Hepatocyte (in vitro differentiated cells): ENCODE data around the gene ZFC3H1. TPM values are rescaled to one million over a fixed set of nuclear protein-coding genes. Genes with fewer than 3 reads are reported as not detected.

Experiments
- DNase-seq: peaks from one replicate; pipeline ENCODE4 v3.0.0-alpha.2; 2016; ENCODE audit warnings: low spot score
- H2AFZ ChIP-seq: fragments of 200-600 bp; sonication (generic); 2 replicates; pipeline ENCODE4 v1.6.0; 2016; ENCODE audit warnings: antibody characterized with exemption, mild to moderate bottlenecking
- H3K27ac ChIP-seq: fragments of 200-600 bp; sonication (generic); 2 replicates; pipeline ENCODE4 v1.5.1; 2016; ENCODE audit warnings: mild to moderate bottlenecking
- H3K27me3 ChIP-seq: fragments of 200-600 bp; sonication (generic); 2 replicates; pipeline ENCODE4 v1.6.1; 2016
- H3K36me3 ChIP-seq: fragments of 200-600 bp; sonication (generic); replicated peaks from 2 replicates; pipeline ENCODE4 v1.5.1; 2016; ENCODE audit warnings: low read depth; ENCODE audit not compliant: insufficient read depth
- H3K4me1 ChIP-seq: fragments of 200-600 bp; sonication (generic); 2 replicates; pipeline ENCODE4 v1.5.1; 2016; ENCODE audit warnings: mild to moderate bottlenecking, moderate library complexity; ENCODE audit not compliant: insufficient read depth
- H3K4me2 ChIP-seq: fragments of 200-600 bp; sonication (generic); 2 replicates; pipeline ENCODE4 v1.6.0; 2016
- H3K4me3 ChIP-seq: fragments of 200-600 bp; sonication (generic); 2 replicates; pipeline ENCODE4 v1.5.1; 2016; ENCODE audit warnings: mild to moderate bottlenecking
- H3K79me2 ChIP-seq: fragments of 200-600 bp; sonication (generic); 2 replicates; pipeline ENCODE4 v1.6.0; 2017; ENCODE audit warnings: mild to moderate bottlenecking
- H3K9me2 ChIP-seq: fragments of 200-600 bp; sonication (generic); replicated peaks from 2 replicates; pipeline ENCODE4 v1.6.0; 2017; ENCODE audit warnings: mild to moderate bottlenecking; ENCODE audit not compliant: insufficient read depth
- H3K9me3 ChIP-seq: fragments of 200-600 bp; sonication (generic); 2 replicates; pipeline ENCODE4 v1.5.1; 2016; ENCODE audit warnings: low read depth, mild to moderate bottlenecking
- H4K20me1 ChIP-seq: fragments of 200-600 bp; sonication (generic); 2 replicates; pipeline ENCODE4 v1.6.0; 2016; ENCODE audit warnings: mild to moderate bottlenecking; ENCODE audit not compliant: insufficient read depth, poor library complexity, severe bottlenecking
- EZH2 ChIP-seq: fragments of 200-600 bp; sonication (generic); IDR thresholded peaks from 2 replicates; pipeline ENCODE4 v1.6.1; 2016; ENCODE audit warnings: antibody characterized with exemption, mild to moderate bottlenecking, borderline replicate concordance
- EZH2phosphoT487 ChIP-seq: fragments of 200-600 bp; sonication (generic); IDR thresholded peaks from one replicate; pipeline ENCODE4 v1.6.1; 2018; ENCODE audit warnings: antibody characterized with exemption, mild to moderate bottlenecking, low read depth, moderate library complexity; ENCODE audit not compliant: unreplicated experiment, severe bottlenecking
- WGBS: methylation state at CpG from one replicate; pipeline ENCODE4 v1.1.6; 2016; ENCODE audit warnings: low lambda C conversion rate; ENCODE audit errors: missing lambda C conversion rate; 5-methylcytosine and 5-hydroxymethylcytosine counted together
- polyA plus RNA-seq: library from polyadenylated mRNA; unstranded; fragments of >200 nt; fragmentation: Nextera tagmentation; extraction: Ambion mirVana; gene quantifications from 2 replicates; pipeline ENCODE4 v1.2.1, GENCODE V29; 2016
- small RNA-seq: library from RNA; depleted of rRNA; stranded (forward); fragments of <200 nt; gene quantifications from one replicate; pipeline ENCODE3, GENCODE V24; 2014
- total RNA-seq: library from RNA; depleted of rRNA; stranded (reverse); fragments of >200 nt; gene quantifications from 2 replicates; pipeline ENCODE4 v1.2.3, GENCODE V29; 2014
- TF ChIP-seq, protein P1 (sequence below): fragments of 200-600 bp; sonication (generic); IDR thresholded peaks from 2 replicates; pipeline ENCODE4 v1.5.1; 2016; ENCODE audit warnings: antibody characterized with exemption, mild to moderate bottlenecking; ENCODE audit not compliant: poor library complexity

ZFC3H1 gene
- total and polyA plus RNA-seq, 2 experiments from 2014 or later = 28.0 to 48.6 TPM

DNA sequence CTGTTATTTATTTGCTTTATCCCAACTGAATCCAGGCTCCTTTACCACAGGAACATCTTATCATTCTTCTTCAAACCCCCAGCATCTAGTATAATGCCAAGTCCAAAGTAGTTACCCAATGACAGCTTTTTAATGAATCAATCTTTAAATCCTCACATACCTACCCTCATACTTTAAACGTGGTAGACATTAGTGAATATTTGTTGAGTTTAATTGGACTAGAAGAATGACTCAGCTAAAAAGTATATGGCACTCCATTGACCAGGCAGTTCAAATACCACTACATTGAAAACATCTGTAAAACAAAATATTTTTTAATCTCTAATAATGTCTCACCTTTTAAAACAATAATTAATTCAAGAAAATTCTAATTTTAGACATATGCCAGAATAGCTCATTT, 98.1 kb downstream of the ZFC3H1 start:
- H3K9me3 ChIP-seq = no peaks in the 10 kb centered on the region
- TF ChIP-seq EZH2phosphoT487 (no peak), EZH2 (no peak)
- TF ChIP-seq, protein P1, sequence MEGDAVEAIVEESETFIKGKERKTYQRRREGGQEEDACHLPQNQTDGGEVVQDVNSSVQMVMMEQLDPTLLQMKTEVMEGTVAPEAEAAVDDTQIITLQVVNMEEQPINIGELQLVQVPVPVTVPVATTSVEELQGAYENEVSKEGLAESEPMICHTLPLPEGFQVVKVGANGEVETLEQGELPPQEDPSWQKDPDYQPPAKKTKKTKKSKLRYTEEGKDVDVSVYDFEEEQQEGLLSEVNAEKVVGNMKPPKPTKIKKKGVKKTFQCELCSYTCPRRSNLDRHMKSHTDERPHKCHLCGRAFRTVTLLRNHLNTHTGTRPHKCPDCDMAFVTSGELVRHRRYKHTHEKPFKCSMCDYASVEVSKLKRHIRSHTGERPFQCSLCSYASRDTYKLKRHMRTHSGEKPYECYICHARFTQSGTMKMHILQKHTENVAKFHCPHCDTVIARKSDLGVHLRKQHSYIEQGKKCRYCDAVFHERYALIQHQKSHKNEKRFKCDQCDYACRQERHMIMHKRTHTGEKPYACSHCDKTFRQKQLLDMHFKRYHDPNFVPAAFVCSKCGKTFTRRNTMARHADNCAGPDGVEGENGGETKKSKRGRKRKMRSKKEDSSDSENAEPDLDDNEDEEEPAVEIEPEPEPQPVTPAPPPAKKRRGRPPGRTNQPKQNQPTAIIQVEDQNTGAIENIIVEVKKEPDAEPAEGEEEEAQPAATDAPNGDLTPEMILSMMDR = no peak
- H4K20me1 ChIP-seq = no peaks in the 10 kb centered on the region
- no peak overlapping the region for H3K4me3 ChIP-seq
- peaks cover 7% of the 10 kb centered on the region for H3K4me1 ChIP-seq
- no peaks in the 10 kb centered on the region for H3K9me2 ChIP-seq
- H3K79me2 ChIP-seq = no peaks in the 10 kb centered on the region
- DNase-seq = no peak
- no peaks in the 10 kb centered on the region for H3K36me3 ChIP-seq
- no peak overlapping the region for H3K4me2 ChIP-seq
- H3K27me3 ChIP-seq = no peaks in the 10 kb centered on the region
- 31% methylated on average over 1 of the region's 1 CpG for WGBS
- no peak overlapping the region for H2AFZ ChIP-seq
- no peak overlapping the region for H3K27ac ChIP-seq

DNA sequence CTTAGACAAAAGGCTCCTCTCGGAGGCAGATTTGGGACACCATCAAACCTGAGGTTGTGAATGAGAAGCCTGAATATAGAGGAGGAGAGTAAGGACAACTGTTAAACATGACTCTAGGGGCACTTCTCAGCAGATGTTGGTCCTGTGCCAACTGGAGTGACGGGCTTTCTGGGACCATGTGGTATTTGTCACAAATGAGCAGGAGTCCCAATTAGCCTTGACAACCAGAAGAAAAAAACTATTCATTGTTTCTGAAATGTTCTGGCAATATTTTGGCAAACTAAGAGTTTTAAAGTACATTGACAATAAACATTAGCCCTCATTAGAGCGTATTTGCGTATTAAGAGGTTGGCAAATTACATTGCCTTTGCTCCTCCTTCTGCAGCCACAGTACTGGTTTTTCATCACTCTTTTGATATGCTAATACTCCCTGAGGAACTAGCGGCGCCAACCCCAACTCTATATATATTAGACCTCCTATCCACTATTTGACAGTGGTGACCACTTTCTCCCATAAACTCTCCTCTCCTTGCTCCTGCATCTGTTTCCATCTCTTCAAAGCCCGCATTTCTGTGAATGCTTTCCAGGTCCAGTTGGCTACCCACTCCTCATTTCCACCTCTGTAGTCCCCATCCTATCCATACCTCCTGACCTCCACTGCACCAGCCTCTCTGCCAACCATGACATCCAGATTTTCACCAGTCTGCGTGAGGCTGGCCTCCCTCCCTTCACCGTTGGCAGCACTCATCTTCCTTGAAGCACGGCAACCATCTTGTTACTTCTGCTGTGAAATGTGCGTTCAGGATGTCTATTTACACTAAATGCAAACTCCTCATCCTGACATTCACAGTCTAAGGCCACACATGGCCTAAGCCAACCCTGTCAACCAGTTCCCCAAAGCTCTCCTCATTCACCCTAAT, 100.7 kb downstream of the ZFC3H1 start:
- no peak overlapping the region for H3K27ac ChIP-seq
- no peak for TF ChIP-seq EZH2
- no peak for TF ChIP-seq EZH2phosphoT487
- TF ChIP-seq, protein P1 = no peak
- no peaks in the 10 kb centered on the region for H4K20me1 ChIP-seq
- H3K4me1 ChIP-seq = peaks cover 7% of the 10 kb centered on the region
- no peak overlapping the region for H2AFZ ChIP-seq
- DNase-seq = no peak
- H3K4me3 ChIP-seq = no peak overlapping the region
- H3K9me3 ChIP-seq = no peaks in the 10 kb centered on the region
- 77% methylated on average over 11 of the region's 11 CpGs for WGBS
- no peaks in the 10 kb centered on the region for H3K79me2 ChIP-seq
- no peaks in the 10 kb centered on the region for H3K36me3 ChIP-seq
- no peak overlapping the region for H3K4me2 ChIP-seq
- no peaks in the 10 kb centered on the region for H3K9me2 ChIP-seq
- no peaks in the 10 kb centered on the region for H3K27me3 ChIP-seq

Small RNA genes lying within 50 kb of the gene (small RNA-seq; reads per million reads assigned to genes)
- gene RF00560 = not detected

Other genes with a start within 250 kb of the ZFC3H1 start
- 5.7 and 7.2 TPM in 2 replicates for gene LGR5, start 224.1 kb downstream of the ZFC3H1 start, total RNA-seq
- 4.4 and 6.6 TPM in 2 replicates for gene LGR5, start 224.1 kb downstream of the ZFC3H1 start, polyA plus RNA-seq
- gene THAP2, start 453 bp upstream of the ZFC3H1 start, total RNA-seq = 6.1 and 7.0 TPM in 2 replicates
- 6.1 and 6.9 TPM in 2 replicates for gene THAP2, start 453 bp upstream of the ZFC3H1 start, polyA plus RNA-seq
- 24.8 and 28.2 TPM in 2 replicates for gene TMEM19, start 22.2 kb upstream of the ZFC3H1 start, total RNA-seq
- gene TMEM19, start 22.2 kb upstream of the ZFC3H1 start, polyA plus RNA-seq = 19.4 and 24.1 TPM in 2 replicates
- gene RAB21, start 91.0 kb upstream of the ZFC3H1 start, total RNA-seq = 17.4 and 39.2 TPM in 2 replicates
- gene RAB21, start 91.0 kb upstream of the ZFC3H1 start, polyA plus RNA-seq = 52.2 and 65.0 TPM in 2 replicates
- gene TBC1D15, start 175.9 kb upstream of the ZFC3H1 start, total RNA-seq = 26.7 and 30.8 TPM in 2 replicates
- gene TBC1D15, start 175.9 kb upstream of the ZFC3H1 start, polyA plus RNA-seq = 17.9 and 21.2 TPM in 2 replicates